Stimulated activated CD8-positive, alpha-beta memory T cell treated with anti-CD3 and anti-CD28 coated beads, Interleukin-15, amount 100 ng/mL, for 48 hours (primary cell): ENCODE data around the gene ALKBH6.
"Not testable (repeated sequence)": the region's sequence is repeated elsewhere in the genome, so short reads cannot be mapped to it uniquely, and the experiment has no call there.

Experiments used
- DNase-seq, 2 donors: peaks; one replicate each; pipeline ENCODE4 v3.0.0-alpha.2; 2020; ENCODE audit warnings: low read depth in 2 of 2

The ALKBH6 gene

DNA sequence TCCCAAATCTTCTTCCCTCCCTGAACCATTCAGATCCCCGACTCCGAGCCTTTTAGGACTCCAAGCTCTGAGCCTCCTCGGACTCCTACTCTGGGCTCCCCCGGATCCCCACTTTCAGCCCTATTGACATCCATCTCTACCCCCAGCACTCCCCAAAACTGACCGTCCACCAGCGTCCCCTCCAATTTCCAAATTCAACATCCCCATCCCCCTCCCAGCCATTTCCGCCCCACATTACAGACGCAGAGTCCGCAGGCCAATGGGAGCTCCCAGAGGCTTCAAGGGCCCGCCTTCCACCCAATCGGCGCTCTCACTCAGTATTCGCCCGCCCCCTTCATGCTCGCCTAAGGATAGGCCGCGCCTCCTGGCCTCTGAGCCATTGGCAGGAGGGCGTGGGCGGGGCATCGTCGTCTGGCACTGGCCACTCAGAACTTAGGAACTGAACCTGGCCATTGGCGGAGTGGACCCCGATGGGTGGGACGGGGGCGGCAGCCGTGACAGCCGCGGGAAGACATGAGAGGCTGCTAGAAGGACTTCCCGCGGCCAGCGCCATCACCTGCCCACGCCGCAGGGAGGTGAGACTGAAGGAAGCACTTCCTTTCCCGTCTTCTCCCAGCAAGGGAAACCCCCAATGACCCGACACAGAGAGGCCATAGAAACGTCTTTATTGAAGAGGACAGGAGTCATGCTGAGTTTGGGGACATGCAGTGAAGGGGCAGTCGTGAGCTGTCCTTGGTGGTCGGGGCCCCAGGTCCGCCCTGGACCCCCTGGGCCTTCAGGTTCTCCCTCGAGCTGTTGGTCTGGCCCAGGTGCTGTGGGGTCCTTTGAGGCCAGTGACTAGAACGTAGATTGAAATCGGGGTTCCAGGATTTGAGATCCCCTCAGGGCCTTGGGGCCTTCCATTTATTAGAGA, at the start of gene ALKBH6:
Gene ALKBH6, minus strand, starts transcription at position 202 of the 913 bp plus-strand sequence. CDS start 816 bp downstream, outside the sequence.
- DNase-seq, result peak; percentile 100

- DNase-seq, result no peak
Observed at GRCh38 chr19:36061367-36061766, 47.4 kb upstream of the ALKBH6 start.

DNA sequence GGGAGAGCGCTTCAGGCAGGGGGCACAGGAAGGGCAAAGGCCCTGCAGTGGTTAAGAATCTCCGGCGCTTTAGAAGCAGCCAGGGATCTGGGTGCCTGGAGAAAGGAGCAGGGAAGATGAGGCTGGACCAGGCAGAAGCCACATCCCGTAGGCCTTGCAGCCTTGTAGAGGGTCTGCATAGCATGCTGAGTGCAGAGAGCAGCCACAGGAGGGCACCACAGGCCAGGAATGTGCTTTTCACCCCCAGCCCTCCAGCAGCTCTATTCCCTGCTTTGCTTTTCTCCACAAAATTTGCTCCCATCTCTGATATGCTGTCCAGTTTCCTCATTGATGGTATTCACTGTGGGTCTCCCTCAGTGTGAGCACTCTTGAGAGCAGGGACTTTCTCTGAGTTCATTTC, 46.4 kb upstream of the ALKBH6 start:
- DNase-seq, result no peak

DNA sequence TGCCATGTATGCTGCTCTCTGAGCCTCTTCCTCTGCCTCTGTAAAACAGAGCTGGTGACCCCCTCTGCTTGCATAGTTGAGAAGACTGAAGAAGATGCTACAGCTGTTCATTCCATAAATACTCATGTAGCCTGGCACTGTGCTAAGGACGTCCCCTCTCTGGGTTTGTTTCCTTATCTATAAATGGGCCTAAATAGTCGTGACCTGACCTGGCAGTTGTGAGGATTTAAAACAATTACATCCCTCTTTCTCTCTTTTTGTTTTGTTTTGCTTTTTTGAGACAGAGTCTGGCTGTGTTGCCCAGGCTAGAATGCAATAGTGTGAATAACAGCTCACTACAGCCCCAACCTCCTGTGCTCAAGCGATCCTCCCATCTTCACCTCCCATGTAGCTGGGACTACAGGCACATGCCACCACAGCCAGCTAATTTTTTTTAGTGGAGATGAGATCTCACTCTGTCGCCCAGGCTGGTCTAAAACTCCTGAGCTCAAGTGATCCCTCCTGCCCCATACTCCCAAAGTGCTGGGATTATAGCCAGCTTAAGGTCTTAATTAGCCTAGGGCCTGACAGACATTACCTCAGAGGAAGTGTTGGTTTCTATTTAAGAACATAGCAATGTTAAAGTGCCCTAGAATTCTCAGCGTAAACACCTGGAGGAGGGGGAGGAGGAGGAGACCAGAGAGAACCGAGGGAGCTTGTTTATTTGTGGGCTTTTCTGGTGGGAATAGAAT, 45.3 kb upstream of the ALKBH6 start:
- no peak for DNase-seq

DNA sequence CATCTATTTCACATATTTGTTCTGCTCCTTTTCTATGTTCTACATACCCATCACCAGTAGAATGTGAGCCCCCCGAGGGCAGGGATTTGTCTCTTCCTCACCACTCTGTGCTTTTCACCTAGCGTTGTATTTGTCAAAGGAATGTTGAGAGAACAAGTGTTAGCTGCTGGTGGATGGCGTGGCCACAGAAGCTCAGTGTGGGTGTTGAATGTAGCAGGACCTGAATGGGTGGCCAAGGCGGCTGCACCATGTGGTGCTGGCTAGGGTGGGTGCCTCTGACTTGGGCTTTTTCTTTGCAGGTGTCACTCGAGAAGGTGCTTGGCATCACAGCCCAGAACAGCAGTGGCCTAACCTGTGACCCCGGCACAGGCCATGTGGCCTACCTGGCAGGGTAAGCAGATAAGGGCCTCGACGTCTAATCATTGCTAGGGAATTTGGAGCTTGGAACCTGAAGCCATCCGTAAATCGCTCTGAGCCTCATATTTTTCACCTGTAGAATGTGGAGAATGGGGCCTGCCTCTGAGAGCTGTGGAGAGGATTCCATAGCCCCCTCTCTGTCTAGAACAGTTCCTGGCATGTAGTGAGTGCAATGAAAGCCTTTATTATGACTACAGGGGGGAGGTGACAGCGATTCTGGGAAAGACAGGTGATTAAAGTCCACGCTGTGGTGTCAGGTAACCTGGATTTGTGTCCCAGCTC, 44.6 kb upstream of the ALKBH6 start:
- DNase-seq, result no peak

DNA sequence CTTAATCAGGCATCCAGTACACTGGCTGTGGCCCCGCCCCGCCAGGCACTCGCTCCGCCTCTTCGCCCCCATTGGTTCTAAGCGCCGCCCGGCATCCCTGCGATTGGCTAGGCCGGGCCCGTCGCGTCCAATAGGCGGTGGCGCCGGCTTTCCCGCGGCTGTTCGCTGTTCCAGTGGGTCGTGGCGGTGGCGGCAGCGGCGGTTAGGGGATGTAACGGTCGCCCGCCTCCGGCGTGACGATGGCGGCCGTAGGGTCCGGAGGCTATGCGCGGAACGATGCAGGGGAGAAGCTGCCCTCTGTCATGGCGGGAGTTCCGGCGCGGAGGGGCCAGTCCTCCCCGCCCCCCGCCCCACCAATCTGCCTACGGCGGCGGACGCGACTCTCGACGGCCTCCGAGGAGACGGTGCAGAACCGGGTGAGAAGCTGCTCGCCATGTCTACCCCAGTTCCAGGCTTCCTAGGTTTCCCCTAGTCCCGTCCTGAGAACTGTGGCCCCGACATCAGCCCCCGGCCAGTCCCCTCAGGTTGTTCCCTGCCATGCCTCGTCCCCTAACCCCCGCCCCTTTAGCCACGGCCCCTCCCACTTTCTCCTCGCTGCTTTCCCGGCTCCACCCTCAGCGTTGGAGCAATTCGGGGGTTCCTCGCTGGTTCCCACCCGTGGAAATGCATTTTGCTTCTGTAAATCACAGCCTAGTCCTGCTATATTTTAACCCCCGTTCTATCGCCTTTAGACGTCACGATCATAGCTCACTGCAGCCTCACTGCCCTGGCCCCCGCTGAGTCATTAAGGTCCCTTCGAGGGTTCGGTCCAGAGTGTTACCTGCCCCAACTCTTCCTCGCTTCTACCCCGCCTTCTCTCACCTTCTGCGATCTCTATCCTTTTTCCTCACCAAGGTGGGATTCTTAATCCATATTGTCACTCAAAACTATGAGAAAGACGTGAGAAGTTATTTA, 41.0 kb upstream of the ALKBH6 start, which contains the start of gene WDR62:
Gene WDR62, plus strand, starts transcription at position 165 of the 954 bp plus-strand sequence. Its CDS starts 75 bp downstream, at position 240.
- DNase-seq, result peak; percentile 91 to 93

DNA sequence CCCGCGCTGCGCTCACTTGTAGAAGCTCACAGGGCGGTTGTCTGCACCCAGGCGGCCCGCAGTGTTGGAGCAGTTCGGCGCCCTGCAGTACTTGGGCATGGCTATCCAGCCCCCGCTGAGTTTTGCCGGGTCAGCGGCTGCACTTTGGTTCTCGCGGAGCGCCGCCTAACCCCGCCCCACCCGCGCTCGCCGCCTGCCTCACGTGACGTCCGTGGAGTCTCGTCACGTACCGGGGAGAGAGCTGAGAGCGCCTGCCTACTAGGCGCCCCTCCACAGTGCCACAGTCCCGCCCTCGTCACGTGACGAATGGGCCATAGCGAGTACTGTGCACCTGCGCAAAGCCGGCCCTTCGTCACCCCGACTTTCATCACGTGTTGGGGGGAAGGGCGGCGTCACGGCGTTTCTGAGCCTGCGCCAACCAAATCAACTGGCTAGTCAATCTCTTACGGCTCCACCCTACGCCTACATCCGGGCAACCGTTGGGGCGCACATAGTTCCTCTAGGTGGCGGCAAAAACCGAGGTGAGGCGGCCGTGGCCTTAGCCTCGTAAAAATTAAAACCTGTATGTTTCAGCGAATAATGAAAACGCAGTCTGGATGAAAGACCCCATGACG, 40.2 kb upstream of the ALKBH6 start, which contains the start of gene THAP8:
Gene THAP8, minus strand, starts transcription at position 167 of the 614 bp plus-strand sequence. Its CDS starts 68 bp downstream, at position 99.
- DNase-seq, result peak; percentile 100

- no peak for DNase-seq
Observed at GRCh38 chr19:36051637-36052036, 37.6 kb upstream of the ALKBH6 start.

- DNase-seq, result no peak
Observed at GRCh38 chr19:36051236-36051635, 37.2 kb upstream of the ALKBH6 start.

GRCh38 chr19:36049080-36049698, 35.2 kb upstream of the ALKBH6 start:
- DNase-seq, result no peak

DNA sequence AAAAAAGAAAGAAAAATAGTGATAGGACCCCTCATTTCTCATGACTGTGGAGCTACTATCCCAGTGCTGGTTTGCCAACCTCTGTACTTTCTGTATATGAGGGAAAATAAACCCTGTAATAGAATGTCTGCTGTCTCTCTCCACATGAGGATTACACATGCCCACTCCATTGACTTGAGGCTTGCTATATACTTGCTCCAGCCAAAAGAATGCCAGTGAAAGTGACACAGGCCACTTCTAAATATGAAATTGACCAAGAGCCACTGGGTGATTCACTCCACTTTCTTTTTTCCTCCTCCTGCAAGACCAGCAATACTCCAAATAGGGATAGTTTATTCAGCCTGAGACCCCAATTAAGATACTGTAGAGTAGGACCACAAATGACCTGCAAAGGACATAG, 33.8 kb upstream of the ALKBH6 start:
- no peak for DNase-seq

DNA sequence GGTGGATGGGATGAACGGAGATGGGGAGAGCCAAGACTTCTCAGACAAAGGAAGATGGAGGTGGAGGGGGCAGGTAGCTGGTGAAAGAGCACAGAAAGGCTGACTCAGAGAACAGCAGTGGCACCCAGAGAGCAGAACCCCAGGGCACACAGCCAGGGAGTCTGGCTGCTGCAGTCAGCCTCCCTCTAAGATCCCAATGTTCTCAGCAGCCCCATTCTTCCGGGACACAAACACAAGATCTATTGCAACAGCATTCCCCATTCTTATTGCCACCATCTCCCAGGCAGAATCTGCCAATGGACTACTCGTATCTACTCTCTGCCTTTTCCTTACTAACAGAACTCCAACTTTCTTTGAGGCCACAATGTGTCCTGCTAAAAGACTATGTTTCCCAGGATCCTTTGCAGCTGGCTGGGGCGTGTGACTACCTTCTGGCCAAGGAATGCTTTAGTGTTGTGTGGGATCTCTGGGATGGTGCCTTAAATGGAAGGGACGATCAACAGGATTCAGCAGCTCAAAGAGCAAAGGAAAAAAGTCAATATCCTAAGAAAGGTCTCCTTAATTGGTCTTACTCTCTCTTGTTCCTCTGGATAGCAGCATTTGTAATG, 32.5 kb upstream of the ALKBH6 start:
- DNase-seq, result no peak

DNA sequence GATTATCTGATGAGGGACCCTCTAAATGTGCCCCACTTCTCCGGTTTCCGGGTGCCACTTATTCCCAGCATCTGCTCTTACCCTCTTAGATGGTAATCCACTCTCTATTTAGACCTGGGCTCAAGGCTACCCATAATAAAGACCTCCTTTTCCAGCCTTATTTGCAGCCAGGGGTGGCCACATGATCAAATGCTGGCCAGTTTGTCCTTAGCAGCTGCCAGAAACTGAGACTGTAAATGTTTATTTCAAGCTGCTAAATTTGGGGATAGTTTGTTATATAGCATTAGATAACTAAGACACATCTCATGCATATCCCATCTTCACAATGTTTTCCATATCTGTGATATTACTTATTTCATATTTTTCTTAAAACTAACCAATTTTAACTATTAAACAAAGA, 29.9 kb upstream of the ALKBH6 start:
- no peak for DNase-seq

- no peak for DNase-seq
Observed at GRCh38 chr19:36041831-36042230, 27.8 kb upstream of the ALKBH6 start.

DNA sequence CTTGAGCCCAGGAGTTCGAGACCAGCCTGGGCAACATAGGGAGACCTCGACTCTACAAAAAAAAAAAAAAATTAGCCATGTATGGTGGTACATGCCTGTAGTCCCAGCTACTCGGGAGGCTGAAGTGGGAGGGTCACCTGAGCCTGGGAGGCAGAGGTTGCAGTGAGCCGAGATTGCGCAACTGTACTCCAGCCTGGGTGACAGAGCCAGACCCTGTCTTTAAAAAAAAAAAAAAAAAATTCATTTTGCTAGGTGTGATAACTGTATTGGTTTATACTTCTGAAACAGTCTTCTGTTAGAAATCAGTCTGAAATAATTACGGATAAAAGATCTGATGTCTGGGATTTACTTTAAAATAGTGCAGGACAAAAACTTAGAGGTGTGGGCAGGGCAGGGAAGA, 27.1 kb upstream of the ALKBH6 start:
- DNase-seq, result not testable (repeated sequence)

- DNase-seq, result no peak
Observed at GRCh38 chr19:36040495-36040894, 26.5 kb upstream of the ALKBH6 start.

DNA sequence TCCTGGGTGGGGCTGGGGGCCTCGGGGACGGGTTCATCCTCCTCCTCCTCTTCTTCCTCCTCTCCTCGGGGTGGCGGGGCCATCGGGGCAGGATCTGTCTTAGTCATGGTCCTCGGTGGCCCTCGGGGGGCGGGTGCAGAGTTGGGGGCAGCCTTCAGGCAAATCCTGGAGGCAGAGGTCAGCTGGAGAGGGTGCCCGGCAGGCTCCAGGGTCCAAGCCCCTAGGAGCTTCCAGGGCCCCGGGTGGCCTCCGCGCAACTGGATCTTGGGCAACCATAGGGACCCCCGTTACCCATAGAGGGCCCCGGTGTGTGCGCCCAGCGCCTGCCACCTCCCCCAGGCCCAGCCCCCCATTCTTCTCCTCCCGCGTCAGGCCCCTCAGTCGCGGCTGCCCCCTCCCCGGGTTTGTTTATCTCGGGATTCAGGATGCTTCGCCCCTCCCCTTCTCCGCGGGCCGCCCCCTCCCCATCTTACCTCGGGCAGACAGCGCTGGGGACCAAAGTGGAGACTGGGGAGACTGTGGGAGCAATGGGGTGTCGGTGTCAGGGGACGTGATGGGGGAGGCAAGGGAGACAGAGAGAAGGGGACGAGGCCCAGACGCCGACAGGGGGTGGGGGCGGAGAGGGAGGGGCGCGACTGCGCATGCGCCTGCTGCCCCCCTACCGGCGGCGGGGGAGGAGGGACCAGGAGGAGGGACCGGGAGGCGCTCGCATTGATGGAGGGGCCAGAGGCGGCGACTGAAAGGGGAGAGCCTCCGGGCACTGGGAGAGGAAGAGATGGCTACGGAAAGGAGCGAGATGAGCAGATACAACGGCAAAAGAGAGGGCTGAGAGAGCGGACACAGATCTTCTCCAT, 18.5 kb upstream of the ALKBH6 start, which contains the start of gene CLIP3:
Gene CLIP3, minus strand, starts transcription at position 623 of the 854 bp plus-strand sequence. Its CDS starts 516 bp downstream, at position 107.
- peak; percentile 31 to 40 for DNase-seq

GRCh38 chr19:36031308-36031707, 17.3 kb upstream of the ALKBH6 start:
- DNase-seq, result no peak
